Stomach (tissue), 9 donors: ENCODE measurements around the gene HSPB7. TPM values are rescaled to one million over a fixed set of nuclear protein-coding genes. Genes with fewer than 3 reads are reported as not detected.
"Not testable (repeated sequence)": the region's sequence is repeated elsewhere in the genome, so short reads cannot be mapped to it uniquely, and the experiment has no call there.

ENCODE experiments used
- DNase-seq, 2 donors: peaks; one replicate each; pipeline versions ENCODE4 v3.0.0 to v3.0.0-alpha.2; 2013 to 2019
- H3K27ac ChIP-seq, 5 donors: fragments of 200-600 bp in 4 of 5; sonication (generic) in 4 of 5; one replicate each; pipeline ENCODE4 v1.5.1; 2013 to 2019; ENCODE audit warnings: mild to moderate bottlenecking in 1 of 5, moderate library complexity in 1 of 5
- H3K27me3 ChIP-seq, 3 donors: fragments of 200-600 bp; sonication (generic); one replicate each; pipeline ENCODE4 v1.5.1; 2017 to 2019; ENCODE audit warnings: mixed run types in 1 of 3
- H3K36me3 ChIP-seq, 4 donors: fragments of 200-600 bp; sonication (generic); 1 replicate in 3 of 4; 2 replicates in 1 of 4; pipeline ENCODE4 v1.5.1; 2016 to 2019
- H3K4me1 ChIP-seq, 4 donors: fragments of 200-600 bp; sonication (generic); one replicate each; pipeline ENCODE4 v1.5.1; 2016 to 2019
- H3K4me3 ChIP-seq, 4 donors: fragments of 200-600 bp; sonication (generic) in 3 of 4; one replicate each; pipeline ENCODE4 v1.5.1; 2016 to 2019; ENCODE audit warnings: mild to moderate bottlenecking in 1 of 4
- H3K9me3 ChIP-seq, 4 donors: fragments of 200-600 bp; sonication (generic); one replicate each; pipeline ENCODE4 v1.5.1; 2016 to 2019
- EP300 ChIP-seq: sonication (generic); formaldehyde crosslinking; IDR thresholded peaks from one replicate; pipeline ENCODE4 v1.6.1; 2017; ENCODE audit warnings: antibody characterized with exemption
- POLR2A ChIP-seq, 4 donors: fragments of 450-650 bp; IDR thresholded peaks; one replicate each; pipeline ENCODE4 v1.6.1; 2016; ENCODE audit warnings: antibody characterized with exemption in 4 of 4, control low read depth in 2 of 4, mild to moderate bottlenecking in 1 of 4, moderate library complexity in 1 of 4
- POLR2AphosphoS5 ChIP-seq, 3 donors: sonication (generic); formaldehyde crosslinking; IDR thresholded peaks; one replicate each; pipeline ENCODE4 v1.6.1; 2016; ENCODE audit warnings: antibody characterized with exemption in 3 of 3
- WGBS, 5 donors: extraction: QIAGEN DNeasy Blood & Tissue Kit in 3 of 5; methylation state at CpG; one replicate each; pipeline versions ENCODE4 v1.1.5 to v1.1.7; 2013 to 2018; 5-methylcytosine and 5-hydroxymethylcytosine counted together
- intact Hi-C: fragments of 100-400 bp; cut with DNase I; formaldehyde crosslinking; loops from one replicate; pipeline ENCODE4 v1.15.1; 2023; ENCODE audit warnings: low total_unique reads
- polyA plus RNA-seq, 3 donors: library from polyadenylated mRNA; stranded (reverse); fragments of 200-250 nt; gene quantifications; one replicate each; pipeline ENCODE4 v1.2.3, GENCODE V29; 2013
- total RNA-seq, 5 donors: library from RNA; depleted of rRNA; stranded (reverse); fragments of >200 nt; gene quantifications; one replicate each; pipeline versions ENCODE4 v1.1.0 to v1.2.3, GENCODE V29; 2014 to 2016
- TF ChIP-seq, protein P1 (sequence below), 7 experiments: fragments of 450-650 bp in 4 of 7; fragments of 200-600 bp in 3 of 7; sonication (generic) in 3 of 7; IDR thresholded peaks; one replicate each; pipeline ENCODE4 v1.5.1; 2016 to 2019; ENCODE audit warnings: antibody characterized with exemption in 7 of 7, control low read depth in 2 of 7, mild to moderate bottlenecking in 1 of 7
- donor health status: healthy with polysubstance abuse.
- donor health status: Bipolar disorder and iron deficiency.
- donor health status: healthy.

HSPB7 gene
- total and polyA plus RNA-seq, 8 donors, result 9.9 to 83.5 (median 23.8) TPM

DNA sequence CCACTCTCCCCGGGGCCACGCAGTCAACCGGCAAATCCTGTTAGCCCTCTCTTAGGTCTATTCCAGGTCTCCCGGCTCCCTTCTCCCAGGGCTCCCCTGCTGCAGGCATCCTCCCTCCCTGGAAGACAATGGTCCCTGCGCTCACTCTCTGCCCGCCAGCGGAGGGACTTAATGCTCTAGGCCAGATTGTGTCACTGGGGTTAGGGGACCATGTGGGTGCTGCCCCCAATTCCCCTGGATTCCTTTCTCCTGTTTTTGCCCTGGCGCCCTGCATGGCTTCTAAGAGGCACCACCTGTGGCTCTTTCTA is 47.4 kb upstream of the HSPB7 start:
- Histone ChIP-seq H3K27ac (no peak overlapping the region), H3K4me1 (peaks cover 16 to 29% (median 22%) of the 10 kb centered on the region in 4 donors), H3K4me3 (no peak overlapping the region), H3K27me3 (no peaks in the 10 kb centered on the region), H3K9me3 (no peaks in the 10 kb centered on the region), H3K36me3 (no peaks in the 10 kb centered on the region)
- intact Hi-C loops, result no loop called here
- 71 to 76% (median 73%) methylated on average over 8 of the region's 8 CpGs for WGBS, 5 donors
- TF ChIP-seq, protein P1, sequence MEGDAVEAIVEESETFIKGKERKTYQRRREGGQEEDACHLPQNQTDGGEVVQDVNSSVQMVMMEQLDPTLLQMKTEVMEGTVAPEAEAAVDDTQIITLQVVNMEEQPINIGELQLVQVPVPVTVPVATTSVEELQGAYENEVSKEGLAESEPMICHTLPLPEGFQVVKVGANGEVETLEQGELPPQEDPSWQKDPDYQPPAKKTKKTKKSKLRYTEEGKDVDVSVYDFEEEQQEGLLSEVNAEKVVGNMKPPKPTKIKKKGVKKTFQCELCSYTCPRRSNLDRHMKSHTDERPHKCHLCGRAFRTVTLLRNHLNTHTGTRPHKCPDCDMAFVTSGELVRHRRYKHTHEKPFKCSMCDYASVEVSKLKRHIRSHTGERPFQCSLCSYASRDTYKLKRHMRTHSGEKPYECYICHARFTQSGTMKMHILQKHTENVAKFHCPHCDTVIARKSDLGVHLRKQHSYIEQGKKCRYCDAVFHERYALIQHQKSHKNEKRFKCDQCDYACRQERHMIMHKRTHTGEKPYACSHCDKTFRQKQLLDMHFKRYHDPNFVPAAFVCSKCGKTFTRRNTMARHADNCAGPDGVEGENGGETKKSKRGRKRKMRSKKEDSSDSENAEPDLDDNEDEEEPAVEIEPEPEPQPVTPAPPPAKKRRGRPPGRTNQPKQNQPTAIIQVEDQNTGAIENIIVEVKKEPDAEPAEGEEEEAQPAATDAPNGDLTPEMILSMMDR (IDR thresholded peaks at IDR 0.05), result no peak
- no peak for DNase-seq

DNA sequence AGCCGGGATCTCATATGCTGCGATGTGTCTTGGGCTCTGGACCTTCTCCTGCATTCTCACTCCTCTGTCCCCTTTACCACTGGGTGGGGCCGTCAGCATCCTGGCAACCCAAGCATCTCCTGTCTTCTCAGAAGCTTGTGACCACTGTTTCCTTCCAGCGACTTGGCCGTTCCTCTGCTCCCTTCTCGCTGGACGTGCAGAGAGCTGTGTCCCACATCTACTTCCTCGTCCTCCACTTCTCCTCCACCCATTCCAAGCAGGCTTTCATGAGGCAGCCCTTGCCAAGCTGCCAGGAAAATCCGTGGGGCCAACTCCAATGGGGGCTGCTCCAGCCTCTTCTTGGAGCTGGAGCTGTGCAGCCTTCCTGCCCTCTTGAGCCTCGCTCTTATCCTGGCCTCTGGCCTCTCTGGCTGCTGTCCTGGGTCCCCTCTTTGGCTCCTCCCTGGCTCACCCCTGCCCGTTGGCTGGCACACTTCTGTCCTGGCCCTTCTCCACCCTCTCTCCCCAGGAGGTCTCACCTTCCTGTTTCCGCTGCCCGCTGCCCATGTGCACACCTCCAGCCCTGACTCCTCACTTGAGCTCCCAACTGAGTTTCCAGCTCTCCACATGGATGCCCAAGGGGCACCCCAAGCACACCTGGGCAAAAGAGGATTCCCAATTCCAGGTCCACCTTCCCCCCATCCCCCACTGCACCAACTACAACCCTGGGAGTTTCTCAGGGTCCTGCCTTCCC is 46.9 kb upstream of the HSPB7 start:
- no peak for DNase-seq
- intact Hi-C loops, result no loop called here
- Histone ChIP-seq H3K27me3 (no peaks in the 10 kb centered on the region), H3K9me3 (no peaks in the 10 kb centered on the region), H3K27ac (no peak overlapping the region), H3K4me1 (peaks cover 16 to 29% (median 22%) of the 10 kb centered on the region in 4 donors), H3K36me3 (no peaks in the 10 kb centered on the region), H3K4me3 (no peak overlapping the region)
- no peak for TF ChIP-seq POLR2AphosphoS5 (IDR thresholded peaks at IDR 0.05)
- TF ChIP-seq, protein P1 (IDR thresholded peaks at IDR 0.05), result no peak
- TF ChIP-seq EP300, result no peak
- no peak for TF ChIP-seq POLR2A (IDR thresholded peaks at IDR 0.05)
- WGBS, 5 donors, result 21 to 43% (median 34%) methylated on average over 13 of the region's 13 CpGs

DNA sequence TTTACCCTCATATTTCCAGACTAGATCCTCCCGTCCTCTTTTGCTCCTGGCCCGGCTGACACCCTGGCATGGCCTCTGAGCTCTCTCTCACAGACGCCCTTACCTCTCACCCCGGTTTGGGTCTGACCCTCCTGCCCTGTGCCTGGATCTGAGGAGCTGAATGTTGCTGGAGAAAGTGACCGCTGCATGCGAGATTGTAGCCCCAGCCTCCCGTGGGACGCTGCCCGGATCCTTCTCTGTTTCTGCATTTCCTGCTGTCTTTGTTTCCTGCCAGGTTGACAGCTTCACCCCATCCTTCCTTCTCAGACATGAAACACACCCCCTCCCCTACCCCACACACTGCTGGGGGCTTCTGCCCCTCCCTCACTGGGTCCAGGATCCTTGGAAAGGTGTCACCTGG is 46.1 kb upstream of the HSPB7 start:
- Histone ChIP-seq H3K9me3 (no peaks in the 10 kb centered on the region), H3K27me3 (no peaks in the 10 kb centered on the region), H3K27ac (no peak overlapping the region), H3K36me3 (no peaks in the 10 kb centered on the region), H3K4me1 (peaks cover 16 to 29% (median 21%) of the 10 kb centered on the region in 4 donors), H3K4me3 (no peak overlapping the region)
- no peak for DNase-seq
- intact Hi-C loops, result no loop called here
- no peak for TF ChIP-seq EP300
- TF ChIP-seq, protein P1 (IDR thresholded peaks at IDR 0.05), result no peak
- no peak for TF ChIP-seq POLR2AphosphoS5 (IDR thresholded peaks at IDR 0.05)
- no peak for TF ChIP-seq POLR2A (IDR thresholded peaks at IDR 0.05)
- 62 to 72% (median 68%) methylated on average over 9 of the region's 9 CpGs for whole genome bisulfite sequencing, 5 donors

DNA sequence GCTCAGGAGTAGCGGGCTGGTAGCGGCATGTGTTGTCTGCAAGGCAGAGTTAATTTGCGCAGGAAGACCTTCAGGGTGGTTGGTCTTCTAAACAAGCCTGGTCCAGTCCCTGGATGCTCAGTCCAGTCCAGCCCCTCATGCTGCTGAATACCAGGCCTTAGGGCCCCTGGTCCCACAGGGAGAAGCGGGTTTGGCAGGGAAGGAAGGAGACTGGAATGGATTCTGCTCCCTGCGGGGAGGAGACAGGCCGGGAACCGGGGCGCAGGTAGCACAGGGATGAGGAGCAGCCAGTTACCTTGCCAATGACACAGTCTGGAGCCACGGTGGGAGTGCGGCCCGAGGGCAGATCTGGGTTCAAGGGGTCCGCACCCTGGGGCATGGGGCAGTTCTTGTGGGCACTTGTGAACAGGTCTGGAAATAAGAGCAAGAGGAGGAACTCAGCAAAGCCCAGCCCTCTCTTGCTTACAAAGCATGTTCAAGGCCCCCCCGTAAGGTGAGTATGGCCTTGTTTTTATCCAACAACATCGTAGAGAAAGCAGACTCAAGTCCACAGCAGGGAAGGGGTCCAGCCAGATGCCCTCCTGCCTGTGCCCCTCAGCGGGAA is 45.5 kb upstream of the HSPB7 start:
- Histone ChIP-seq H3K4me3 (no peak overlapping the region), H3K4me1 (peaks cover 13 to 24% (median 16%) of the 10 kb centered on the region in 4 donors), H3K9me3 (no peaks in the 10 kb centered on the region), H3K27me3 (no peaks in the 10 kb centered on the region), H3K27ac (no peak overlapping the region), H3K36me3 (no peaks in the 10 kb centered on the region)
- intact Hi-C loops, result no loop called here
- TF ChIP-seq EP300, result no peak
- no peak for TF ChIP-seq POLR2AphosphoS5 (IDR thresholded peaks at IDR 0.05)
- TF ChIP-seq, protein P1 (IDR thresholded peaks at IDR 0.05), result no peak
- TF ChIP-seq POLR2A (IDR thresholded peaks at IDR 0.05), result no peak
- 92 to 95% (median 93%) methylated on average over 15 of the region's 15 CpGs for WGBS, 5 donors
- DNase-seq, result no peak

DNA sequence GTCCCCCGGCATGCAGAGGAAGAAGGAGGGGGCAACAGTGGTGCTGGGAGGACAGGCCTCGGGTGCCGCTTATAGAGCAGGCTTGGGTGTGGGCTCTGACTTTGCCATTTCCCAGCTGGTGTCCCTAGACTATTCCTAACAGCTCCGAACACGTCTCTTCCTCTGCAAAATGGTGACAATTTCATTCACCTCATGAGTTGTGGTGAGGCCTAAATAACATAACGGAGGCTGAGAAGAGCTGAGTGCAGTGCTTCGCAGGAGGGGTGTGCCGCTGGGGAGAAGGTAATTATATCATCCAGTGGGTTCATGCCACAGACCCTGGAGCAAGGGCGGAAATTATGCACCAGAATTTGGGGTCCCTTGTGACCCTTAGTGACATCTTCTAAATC is 44.8 kb upstream of the HSPB7 start:
- H3K9me3 ChIP-seq, DNase-seq, H3K36me3 ChIP-seq, H3K4me3 ChIP-seq, H3K27ac ChIP-seq, intact Hi-C loops, H3K27me3 ChIP-seq: not testable (repeated sequence)
- 83 to 93% (median 91%) methylated on average over 9 of the region's 9 CpGs for WGBS, 5 donors
- H3K4me1 ChIP-seq, result peaks cover 9 to 17% (median 13%) of the 10 kb centered on the region in 4 donors

DNA sequence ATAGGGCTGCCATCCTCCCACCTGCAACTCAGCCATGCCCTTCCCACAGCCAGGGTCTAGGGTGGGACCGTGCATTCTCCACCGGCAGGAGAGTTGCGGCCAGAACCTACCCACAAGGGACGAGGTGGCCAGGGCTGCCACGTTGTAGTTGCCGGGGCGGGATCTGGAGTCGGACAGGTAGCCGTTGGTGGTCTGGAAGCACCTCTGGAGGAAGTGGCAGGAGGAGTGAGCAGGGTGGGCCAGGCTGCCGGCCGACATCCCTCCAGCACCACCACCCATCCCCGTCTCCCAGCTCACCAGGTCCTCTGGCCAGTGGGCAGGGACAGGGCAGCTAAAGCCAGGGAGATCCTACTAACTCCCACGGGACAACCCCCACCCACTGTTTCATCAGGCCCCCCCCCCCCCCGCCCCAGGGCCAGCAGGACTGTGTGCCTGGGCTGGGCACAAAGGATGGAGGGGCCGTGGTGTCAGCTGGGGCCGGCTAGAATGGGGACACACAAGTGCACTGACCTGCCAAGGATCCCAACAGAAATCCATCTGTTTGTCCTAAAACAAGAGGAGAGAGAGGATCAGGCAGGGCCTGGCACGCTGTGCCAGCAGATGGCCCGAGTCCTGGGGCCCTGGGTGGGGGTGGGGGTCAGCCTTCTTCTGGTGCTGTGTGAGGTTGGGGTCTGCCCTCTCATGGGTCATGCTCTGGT is 44.3 kb upstream of the HSPB7 start:
- H3K36me3 ChIP-seq, H3K27ac ChIP-seq, H3K9me3 ChIP-seq, DNase-seq, H3K27me3 ChIP-seq, H3K4me3 ChIP-seq, intact Hi-C loops: not testable (repeated sequence)
- WGBS, 5 donors, result 53 to 85% (median 72%) methylated on average over 9 to 18 of the region's 18 CpGs
- peaks cover 9 to 14% (median 11%) of the 10 kb centered on the region in 4 donors for H3K4me1 ChIP-seq
